Adrenal gland (tissue), 12 donors: Measurements from ENCODE around the gene CCSER1. TPM values are rescaled to one million over a fixed set of nuclear protein-coding genes. Genes with fewer than 3 reads are reported as not detected.

ENCODE experiments used
- DNase-seq, 7 donors: peaks; one replicate each; pipeline ENCODE4 v3.0.0-alpha.2; 2019 to 2020
- H3K27ac ChIP-seq, 5 donors: fragments of 200-600 bp; sonication (generic) in 4 of 5; 1 replicate in 3 of 5; 2 replicates in 2 of 5; pipeline versions ENCODE4 v1.5.1 to v1.8.0; 2016 to 2020; ENCODE audit warnings: mild to moderate bottlenecking in 1 of 5
- H3K27me3 ChIP-seq: fragments of 200-600 bp; 2 replicates; pipeline ENCODE4 v1.8.0; 2021
- H3K36me3 ChIP-seq, 2 donors: fragments of 200-600 bp; replicated peaks in 1 of 2; 1 replicate in 1 of 2; 2 replicates in 1 of 2; pipeline versions ENCODE4 v1.5.1 to v1.8.0; 2018 to 2022
- H3K4me1 ChIP-seq, 2 donors: fragments of 200-600 bp; replicated peaks in 1 of 2; 1 replicate in 1 of 2; 2 replicates in 1 of 2; pipeline versions ENCODE4 v1.5.1 to v1.8.0; 2018 to 2021
- H3K4me3 ChIP-seq, 4 donors: fragments of 200-600 bp; sonication (generic) in 3 of 4; one replicate each; pipeline ENCODE4 v1.5.1; 2016 to 2018
- H3K9me3 ChIP-seq, 3 donors: fragments of 200-600 bp; sonication (generic) in 1 of 3; replicated peaks in 1 of 3; 1 replicate in 2 of 3; 2 replicates in 1 of 3; pipeline versions ENCODE4 v1.5.1 to v1.8.0; 2016 to 2021
- CTCF ChIP-seq, 6 experiments: fragments of 450-650 bp in 4 of 6; fragments of 200-600 bp in 2 of 6; sonication (generic) in 1 of 6; IDR thresholded peaks; 1 replicate in 5 of 6; 2 replicates in 1 of 6; pipeline versions ENCODE4 v1.5.1 to v1.8.0; 2016 to 2021; ENCODE audit warnings: antibody characterized with exemption in 6 of 6, mild to moderate bottlenecking in 2 of 6, moderate library complexity in 1 of 6
- POLR2A ChIP-seq, 2 donors: fragments of 450-650 bp; IDR thresholded peaks; one replicate each; pipeline ENCODE4 v1.6.1; 2017; ENCODE audit warnings: antibody characterized with exemption in 2 of 2, mild to moderate bottlenecking in 2 of 2, moderate library complexity in 1 of 2
- WGBS, 4 donors: extraction: QIAGEN DNeasy Blood & Tissue Kit in 2 of 4; methylation state at CpG; one replicate each; pipeline versions ENCODE4 v1.1.5 to v1.1.7; 2013 to 2017; 5-methylcytosine and 5-hydroxymethylcytosine counted together
- intact Hi-C, 2 donors: fragments of 100-400 bp; cut with DNase I; formaldehyde crosslinking; loops; one replicate each; pipeline versions ENCODE4 v1.14.1 to v1.15.0; 2022 to 2023
- polyA plus RNA-seq, 3 donors: library from polyadenylated mRNA; stranded (reverse); fragments of 200-250 nt in 2 of 3; fragments of 350-450 nt in 1 of 3; fragmentation: Illumina TruSeq in 1 of 3; extraction: RNeasy Lipid Tissue Mini Kit (QIAGEN cat#74804) in 1 of 3; gene quantifications; one replicate each; pipeline ENCODE4 v1.2.3, GENCODE V29; 2013 to 2014
- total RNA-seq, 9 donors: library from RNA; depleted of rRNA in 4 of 9; stranded (reverse); fragments of >200 nt in 4 of 9; fragments of 120-200 nt in 1 of 9; fragmentation: NEBNext Ultra II Directional in 1 of 9; extraction: Animal tissue kit (Norgen Biotek cat#: 25700) in 1 of 9; gene quantifications; one replicate each; pipeline versions ENCODE4 v1.1.0 to v1.2.4, GENCODE V29; 2013 to 2023
- donor health status: healthy with polysubstance abuse.
- donor health status: Bipolar disorder and iron deficiency.
- donor health status: DM: yes; HTN: yes; CAD: no.
- donor health status: DM: no; HTN: no; CAD: no.
- donor health status: DM: no; HTN: no; CAD: no.
- donor health status: DM: yes; HTN: yes; CAD: no.

CCSER1 gene
- total and polyA plus RNA-seq, 12 donors = 0.14 to 11.7 (median 2.3) TPM; not detected in 1

DNA sequence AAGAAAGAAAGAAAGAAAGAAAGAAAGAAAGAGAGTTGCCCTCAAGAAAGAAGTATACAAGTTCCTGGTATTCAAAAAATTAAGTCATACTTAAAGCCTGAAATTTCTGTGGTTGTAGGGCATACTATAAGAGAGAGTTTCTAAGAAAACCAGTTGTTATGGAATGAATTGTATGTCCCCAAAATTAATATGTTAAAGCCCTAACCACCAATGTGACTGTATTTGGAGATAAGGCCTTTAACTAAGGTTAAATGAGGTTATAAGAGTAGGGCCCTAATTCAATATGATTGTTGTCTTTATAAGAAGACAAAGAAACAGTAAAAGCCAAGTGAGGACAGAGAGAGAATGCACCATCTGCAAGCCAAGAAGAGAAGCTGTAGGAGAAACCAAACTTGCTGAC is 521.1 kb downstream of the CCSER1 start:
- Histone ChIP-seq H3K4me1 (no peaks in the 10 kb centered on the region), H3K27ac (no peak overlapping the region), H3K36me3 (no peaks in the 10 kb centered on the region), H3K27me3 (no peaks in the 10 kb centered on the region), H3K4me3 (no peak overlapping the region), H3K9me3 (no peaks in the 10 kb centered on the region)
- DNase-seq = no peak
- intact Hi-C loops = no loop called here
- TF ChIP-seq POLR2A (IDR thresholded peaks at IDR 0.05) = no peak
- TF ChIP-seq CTCF (IDR thresholded peaks at IDR 0.05) = no peak

- H3K27ac ChIP-seq = no peak overlapping the region
- TF ChIP-seq POLR2A (IDR thresholded peaks at IDR 0.05) (no peak), CTCF (IDR thresholded peaks at IDR 0.05) (no peak)
- no peaks in the 10 kb centered on the region for H3K9me3 ChIP-seq
- DNase-seq = no peak
- H3K36me3 ChIP-seq = no peaks in the 10 kb centered on the region
- H3K4me1 ChIP-seq = no peaks in the 10 kb centered on the region
- no peaks in the 10 kb centered on the region for H3K27me3 ChIP-seq
- 52 to 63% (median 61%) methylated on average over 2 of the region's 2 CpGs for WGBS, 4 donors
- intact Hi-C loops = no loop called here
- H3K4me3 ChIP-seq = no peak overlapping the region
Measured at GRCh38 chr4:90648791-90649190, 521.6 kb downstream of the CCSER1 start.

GRCh38 chr4:90660672-90661071 is 533.5 kb downstream of the CCSER1 start:
- WGBS, 4 donors = 84 to 93% (median 88%) methylated on average over 3 of the region's 3 CpGs
- Histone ChIP-seq H3K27me3 (no peaks in the 10 kb centered on the region), H3K4me3 (no peak overlapping the region), H3K27ac (no peak overlapping the region), H3K9me3 (no peaks in the 10 kb centered on the region), H3K36me3 (no peaks in the 10 kb centered on the region), H3K4me1 (no peaks in the 10 kb centered on the region)
- intact Hi-C loops = no loop called here
- TF ChIP-seq POLR2A (IDR thresholded peaks at IDR 0.05) (no peak), CTCF (IDR thresholded peaks at IDR 0.05) (no peak)
- no peak for DNase-seq

DNA sequence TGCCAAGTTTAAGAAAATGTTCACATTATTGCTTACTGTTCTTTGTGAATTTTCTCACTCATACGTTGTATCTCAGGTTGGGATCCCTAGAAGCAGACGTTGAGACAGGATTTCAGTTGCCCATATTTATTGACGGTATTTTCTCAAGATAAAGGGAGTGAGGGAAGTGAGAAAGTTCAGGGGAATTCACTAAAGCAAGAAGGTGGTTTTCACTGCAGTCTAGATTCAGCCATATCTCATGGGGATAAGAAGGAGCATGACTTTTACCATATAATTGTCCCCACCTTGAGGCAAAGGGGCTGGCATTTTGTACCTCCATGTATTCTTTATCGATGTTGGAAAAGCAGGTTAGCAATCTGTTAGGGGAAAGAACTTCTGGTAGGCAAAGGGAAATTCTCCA is 543.0 kb downstream of the CCSER1 start:
- H3K27ac ChIP-seq = no peak overlapping the region
- no peaks in the 10 kb centered on the region for H3K9me3 ChIP-seq
- DNase-seq = no peak
- no peaks in the 10 kb centered on the region for H3K27me3 ChIP-seq
- no peaks in the 10 kb centered on the region for H3K36me3 ChIP-seq
- TF ChIP-seq CTCF (IDR thresholded peaks at IDR 0.05) (no peak), POLR2A (IDR thresholded peaks at IDR 0.05) (no peak)
- WGBS, 4 donors = 49 to 82% (median 57%) methylated on average over 4 of the region's 4 CpGs
- no peak overlapping the region for H3K4me3 ChIP-seq
- no peaks in the 10 kb centered on the region for H3K4me1 ChIP-seq
- intact Hi-C loops = no loop called here
